ENCODE data around the gene LANCL3.
"Not testable (repeated sequence)": the region's sequence is repeated elsewhere in the genome, so short reads cannot be mapped to it uniquely, and the experiment has no call there.

Gene LANCL3

GRCh38 chrX:37571426-37572107, at the start of gene LANCL3:
Gene LANCL3 (plus strand): TSS chrX:37571661. CDS start chrX:37571871, 210 bp downstream.
- DNase-seq (ENCODE audit: low read depth in 2 of 3, low spot score in 2 of 3), result not testable (repeated sequence)

GRCh38 chrX:37523673-37524072, 47.8 kb upstream of the LANCL3 start:
- not testable (repeated sequence) for DNase-seq (ENCODE audit: low read depth in 2 of 3, low spot score in 2 of 3)

DNA sequence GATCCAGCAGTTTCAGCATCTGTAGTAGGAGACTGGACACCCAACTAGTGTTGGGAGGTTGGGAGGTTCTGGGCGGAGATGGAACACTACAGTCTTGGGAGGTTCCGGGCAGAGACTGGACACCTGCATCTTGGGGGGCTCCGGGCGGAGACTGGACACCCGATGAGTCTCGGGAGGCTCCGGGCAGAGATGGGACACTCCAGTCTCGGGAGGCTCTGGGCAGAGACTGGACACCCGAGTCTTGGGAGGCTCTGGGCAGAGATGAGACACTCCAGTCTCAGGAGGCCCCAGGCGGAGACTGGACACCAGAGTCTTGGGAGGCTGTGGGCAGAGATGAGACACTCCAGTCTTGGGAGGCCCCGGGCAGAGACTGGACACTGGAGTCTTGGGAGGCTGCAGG, 29.5 kb upstream of the LANCL3 start:
- no peak for DNase-seq (ENCODE audit: low read depth in 2 of 3, low spot score in 2 of 3)

DNA sequence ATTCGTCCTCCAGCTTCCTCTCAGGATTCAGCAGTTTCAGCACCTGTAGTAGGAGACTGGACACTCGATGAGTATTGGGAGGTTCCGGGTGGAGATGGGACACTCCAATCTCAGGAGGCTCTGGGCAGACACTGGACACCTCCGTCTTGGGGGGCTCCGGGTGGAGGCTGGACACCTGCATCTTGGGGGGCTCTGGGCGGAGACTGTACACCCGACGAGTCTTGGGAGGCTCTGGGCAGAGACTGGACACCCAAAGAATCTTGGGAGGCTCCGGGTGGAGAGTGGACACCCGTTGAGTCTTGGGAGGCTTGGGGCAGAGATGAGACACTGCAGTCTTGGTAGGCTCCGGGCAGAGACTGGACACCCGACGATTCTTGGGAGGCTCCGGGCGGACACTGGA, 28.7 kb upstream of the LANCL3 start:
- DNase-seq (ENCODE audit: low read depth in 2 of 3, low spot score in 2 of 3), result no peak

GRCh38 chrX:37543324-37543723, 28.1 kb upstream of the LANCL3 start:
- no peak for DNase-seq (ENCODE audit: low read depth in 2 of 3, low spot score in 2 of 3)

DNA sequence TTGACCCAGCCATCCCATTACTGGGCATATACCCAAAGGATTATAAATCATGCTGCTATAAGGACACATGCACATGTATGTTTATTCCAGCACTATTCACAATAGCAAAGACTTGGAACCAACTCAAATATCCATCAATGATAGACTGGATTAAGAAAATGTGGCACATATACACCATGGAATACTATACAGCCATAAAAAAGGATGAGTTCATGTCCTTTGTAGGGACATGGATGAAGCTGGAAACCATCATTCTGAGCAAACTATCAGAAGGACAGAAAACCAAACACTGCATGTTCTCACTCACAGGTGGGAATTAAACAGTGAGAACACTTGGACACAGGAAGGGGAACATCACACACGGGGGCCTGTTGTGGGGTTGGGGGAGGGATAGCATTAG, 26.9 kb upstream of the LANCL3 start:
- not testable (repeated sequence) for DNase-seq (ENCODE audit: low read depth in 2 of 3, low spot score in 2 of 3)

DNA sequence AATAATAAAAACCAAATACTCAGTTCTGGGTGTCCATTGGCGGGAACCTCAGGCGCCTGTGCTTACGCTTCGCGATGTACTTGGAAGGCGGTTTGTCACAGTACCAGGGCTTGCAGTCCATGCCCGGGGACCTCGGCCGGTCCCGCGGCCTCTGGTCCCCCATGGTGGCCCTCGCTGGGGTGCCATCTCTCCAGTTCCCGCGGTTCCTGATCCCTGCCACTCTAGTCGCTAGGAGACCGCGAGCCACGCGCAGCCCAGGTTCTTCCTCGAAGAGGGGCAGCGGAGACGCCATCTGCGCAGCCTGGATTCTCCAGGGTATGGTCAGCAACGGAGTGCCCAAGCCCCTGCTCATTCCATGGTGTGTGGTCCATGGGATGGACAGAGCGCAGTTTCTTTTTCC, 26.4 kb upstream of the LANCL3 start:
- no peak for DNase-seq (ENCODE audit: low read depth in 2 of 3, low spot score in 2 of 3)

DNA sequence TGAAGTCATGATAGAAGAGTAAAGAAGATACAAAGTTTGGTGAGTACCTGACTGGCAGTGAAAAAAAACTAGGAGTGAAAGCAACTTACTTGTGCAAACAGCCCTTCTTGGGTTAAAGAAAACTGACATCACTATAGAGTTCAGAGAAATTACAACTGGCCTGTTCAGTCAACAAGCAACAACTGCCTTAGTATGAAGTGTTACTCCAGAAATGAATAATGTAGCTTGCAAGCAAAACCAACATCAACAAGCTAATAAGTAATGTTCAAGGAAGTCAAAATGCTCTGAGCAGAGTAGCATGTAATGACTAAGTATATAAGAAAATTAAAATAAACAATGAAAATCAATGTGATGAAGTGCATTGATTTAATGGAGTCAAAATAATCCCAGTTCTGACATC, 21.8 kb upstream of the LANCL3 start:
- not testable (repeated sequence) for DNase-seq (ENCODE audit: low read depth in 2 of 3, low spot score in 2 of 3)

GRCh38 chrX:37553476-37553875, 18.0 kb upstream of the LANCL3 start:
- no peak for DNase-seq (ENCODE audit: low read depth in 2 of 3, low spot score in 2 of 3)

GRCh38 chrX:37565254-37565653, 6.2 kb upstream of the LANCL3 start:
- not testable (repeated sequence) for DNase-seq (ENCODE audit: low read depth in 2 of 3, low spot score in 2 of 3)

GRCh38 chrX:37570349-37570748, 1.1 kb upstream of the LANCL3 start:
- DNase-seq (ENCODE audit: low read depth in 2 of 3, low spot score in 2 of 3), result not testable (repeated sequence)

GRCh38 chrX:37572108-37572587, 687 bp downstream of the LANCL3 start:
- not testable (repeated sequence) for DNase-seq (ENCODE audit: low read depth in 2 of 3, low spot score in 2 of 3)

DNA sequence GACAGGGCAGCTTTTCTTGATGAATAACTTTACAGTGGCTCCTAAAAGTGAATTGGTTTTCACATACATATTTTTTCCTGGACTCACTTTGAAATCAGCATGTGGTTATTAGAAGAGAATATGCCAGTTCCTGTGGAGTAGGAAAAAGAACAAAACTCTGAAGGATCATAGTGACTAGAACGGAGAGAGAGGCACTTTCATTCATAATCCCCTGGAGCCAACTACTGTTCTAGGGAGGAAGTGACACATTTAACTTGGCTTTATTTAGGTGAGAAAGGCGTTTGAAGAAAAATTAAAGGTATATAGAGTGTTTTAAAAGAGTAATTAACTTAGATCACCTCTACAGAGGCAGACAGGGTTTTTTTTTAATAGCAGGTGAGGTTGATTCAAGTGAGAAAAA, 1.7 kb downstream of the LANCL3 start:
- DNase-seq (ENCODE audit: low read depth in 2 of 3, low spot score in 2 of 3), result not testable (repeated sequence)

DNA sequence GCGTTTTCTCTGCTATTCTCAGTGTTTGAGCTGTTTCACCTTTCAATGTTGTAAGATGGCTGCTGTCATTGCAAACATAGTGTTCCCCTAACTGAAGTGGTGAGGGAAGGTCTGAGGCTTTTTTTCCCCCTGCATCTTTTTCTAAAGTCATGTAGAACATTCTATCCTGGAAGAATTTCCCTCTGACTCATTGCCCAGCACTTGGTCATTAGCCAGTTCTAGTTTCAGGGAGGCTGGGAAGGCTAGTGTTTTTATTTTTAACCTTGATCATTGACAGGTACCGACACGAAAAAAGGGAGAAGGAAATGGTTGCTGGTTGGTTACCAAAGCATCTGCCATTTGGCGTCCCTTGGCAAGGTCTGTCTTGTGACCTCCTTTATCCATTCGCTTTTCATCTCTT, 6.6 kb downstream of the LANCL3 start:
- DNase-seq (ENCODE audit: low read depth in 2 of 3, low spot score in 2 of 3), result no peak

DNA sequence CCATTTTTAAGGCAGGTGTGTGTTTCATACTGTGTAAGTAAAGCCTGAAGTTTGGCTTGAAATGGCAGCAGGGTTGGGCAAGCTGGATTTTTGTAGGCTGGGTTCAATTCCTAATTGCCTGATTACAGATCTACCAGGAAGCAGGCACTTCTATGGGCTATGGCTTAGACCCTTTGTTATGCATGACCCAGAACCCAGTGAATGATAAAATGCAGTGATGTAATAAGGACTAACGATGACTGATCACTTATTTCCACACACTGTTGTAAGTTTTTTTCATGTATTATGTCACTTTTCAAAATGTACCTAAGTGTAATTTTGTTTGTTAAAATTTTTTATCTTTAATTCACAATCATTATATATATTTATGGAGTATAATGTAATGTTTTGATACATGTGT, 8.6 kb downstream of the LANCL3 start:
- DNase-seq (ENCODE audit: low read depth in 2 of 3, low spot score in 2 of 3), result no peak

DNA sequence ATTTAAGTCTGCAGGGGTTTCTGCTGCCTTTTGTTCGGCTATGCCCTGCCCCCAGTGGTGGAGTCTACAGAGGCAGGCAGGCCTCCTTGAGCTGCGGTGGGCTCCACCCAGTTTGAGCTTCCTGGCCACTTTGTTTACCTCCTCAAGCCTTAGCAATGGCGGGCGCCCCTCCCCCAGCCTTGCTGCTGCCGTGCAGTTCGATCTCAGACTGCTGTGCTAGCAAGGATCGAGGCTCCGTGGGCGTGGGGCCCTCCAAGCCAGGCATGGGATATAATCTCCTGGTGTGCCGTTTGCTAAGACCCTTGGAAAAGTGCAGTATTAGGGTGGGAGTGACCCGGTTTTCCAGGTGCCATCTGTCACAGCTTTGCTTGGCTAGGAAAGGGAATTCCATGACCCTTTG, 15.9 kb downstream of the LANCL3 start:
- not testable (repeated sequence) for DNase-seq (ENCODE audit: low read depth in 2 of 3, low spot score in 2 of 3)

- no peak for DNase-seq (ENCODE audit: low read depth in 2 of 3, low spot score in 2 of 3)
These were observed 18.6 kb downstream of the LANCL3 start for GRCh38 chrX:37590047-37590446.

DNA sequence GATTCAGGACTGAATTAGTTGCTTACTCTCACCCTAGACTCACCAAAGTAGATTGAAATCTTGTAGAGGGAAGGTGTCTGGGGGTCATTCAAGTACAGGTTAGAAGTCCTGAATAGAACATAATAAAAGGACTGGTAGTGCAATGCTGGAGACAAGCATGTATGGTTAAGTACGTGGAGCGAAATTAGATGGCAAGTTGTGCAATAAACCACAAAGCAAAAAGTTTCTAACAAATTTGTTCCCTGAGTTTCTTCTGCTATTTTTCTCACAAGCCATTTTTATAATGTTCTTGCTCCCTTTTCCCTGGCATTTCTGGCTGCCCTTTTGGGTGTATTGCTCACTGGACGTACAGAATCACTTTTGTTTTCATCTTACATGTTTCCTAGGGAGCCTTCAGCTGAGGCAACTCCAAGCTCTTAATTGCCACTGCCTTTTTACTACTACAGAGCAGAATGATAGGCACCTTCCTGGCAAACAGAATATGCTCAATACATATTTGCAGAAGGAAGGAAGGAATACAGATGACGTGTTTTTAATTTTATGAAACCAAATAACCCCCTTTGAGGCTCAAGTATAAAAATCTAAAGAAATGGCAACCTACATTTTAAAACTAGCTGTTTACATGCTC, 23.4 kb downstream of the LANCL3 start:
- no peak for DNase-seq (ENCODE audit: low read depth in 2 of 3, low spot score in 2 of 3)

- no peak for DNase-seq (ENCODE audit: low read depth in 2 of 3, low spot score in 2 of 3)
These were observed 28.3 kb downstream of the LANCL3 start for GRCh38 chrX:37599729-37600128.

DNA sequence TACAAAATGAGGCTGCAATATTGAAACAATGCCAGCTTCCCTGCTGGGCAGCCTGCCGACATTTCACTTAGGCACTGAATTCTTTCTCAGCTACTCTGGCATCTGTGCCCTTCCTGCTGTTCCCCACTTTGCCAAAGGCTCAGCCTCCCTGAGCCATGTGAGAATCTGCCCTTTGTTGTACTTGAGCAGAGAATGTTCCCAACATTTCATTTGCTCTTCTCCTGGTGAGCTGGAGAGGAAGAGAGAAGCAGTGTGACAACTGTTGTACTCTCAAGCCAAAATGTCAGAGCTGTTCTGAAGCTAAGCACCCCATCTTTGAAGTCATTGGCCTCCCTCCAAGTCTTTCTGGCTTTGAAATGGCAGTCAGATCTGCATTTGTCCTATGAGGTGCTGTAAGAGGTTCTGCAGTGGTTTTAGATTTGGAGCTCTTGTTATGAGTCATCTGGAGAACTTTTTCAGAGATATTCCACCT, 32.5 kb downstream of the LANCL3 start:
- DNase-seq (ENCODE audit: low read depth in 2 of 3, low spot score in 2 of 3), result no peak

- no peak for DNase-seq (ENCODE audit: low read depth in 2 of 3, low spot score in 2 of 3)
These were observed 35.8 kb downstream of the LANCL3 start for GRCh38 chrX:37607243-37607642.

DNA sequence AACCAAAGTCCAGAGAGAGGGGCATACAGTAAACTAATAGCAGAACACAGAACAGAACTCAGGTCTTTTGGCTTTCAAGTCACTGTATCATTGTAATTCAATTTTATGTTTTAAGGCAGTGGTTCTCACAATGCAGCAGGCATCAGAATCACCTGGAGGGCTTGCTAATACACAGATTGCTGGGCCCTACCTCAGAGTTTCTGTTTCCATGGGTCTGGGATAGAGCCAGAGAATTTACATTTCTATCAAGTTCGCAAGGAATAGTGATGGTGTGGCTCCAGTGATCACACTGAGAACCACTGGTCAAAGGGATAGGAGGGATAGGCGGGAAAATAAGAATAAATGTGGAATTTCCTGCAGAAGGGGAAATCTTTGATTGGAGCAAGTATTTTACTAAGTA, 36.7 kb downstream of the LANCL3 start:
- no peak for DNase-seq (ENCODE audit: low read depth in 2 of 3, low spot score in 2 of 3)

GRCh38 chrX:37609727-37610126, 38.3 kb downstream of the LANCL3 start:
- no peak for DNase-seq (ENCODE audit: low read depth in 2 of 3, low spot score in 2 of 3)
